ENCODE results near the gene MRPS16. TPM values are rescaled to one million over a fixed set of nuclear protein-coding genes. Genes with fewer than 3 reads are reported as not detected.

MRPS16 gene
- total and polyA plus RNA-seq, 2 donors from 2014 or later, result 82.9 to 160 TPM

- no peak for FAIRE-seq
- intact Hi-C loops (cut with DNase I), result no loop called here
Measured at GRCh38 chr10:73289958-73290357, 37.5 kb upstream of the MRPS16 start.

GRCh38 chr10:73287441-73287840, 35.0 kb upstream of the MRPS16 start:
- H3K9ac ChIP-seq (ENCODE audit: low read length in 3 of 3), result no peak overlapping the region
- no peak overlapping the region for H3K4me3 ChIP-seq (ENCODE audit: low read length in 3 of 3)
- H3K9me3 ChIP-seq (ENCODE audit: control insufficient read depth in 2 of 3, insufficient read depth in 1 of 3, low read length in 3 of 3), result no peaks in the 10 kb centered on the region
- TF ChIP-seq CTCF (IDR thresholded peaks at IDR 0.05; ENCODE audit: borderline replicate concordance, extremely low read depth, insufficient read depth), result no peak
- peaks cover 0 to 6% (median 3%) of the 10 kb centered on the region in 3 donors for H3K36me3 ChIP-seq (ENCODE audit: control insufficient read depth in 2 of 3, insufficient read depth in 3 of 3, low read length in 3 of 3)
- no peak for FAIRE-seq
- no peaks in the 10 kb centered on the region for H3K27me3 ChIP-seq (ENCODE audit: control insufficient read depth, insufficient read depth, low read length)
- intact Hi-C loops (cut with DNase I), result no loop called here
- H3K27ac ChIP-seq (ENCODE audit: low read depth in 2 of 2, low read length in 2 of 2), result no peak overlapping the region
- DNase-seq, result no peak
- no peaks in the 10 kb centered on the region for H3K4me1 ChIP-seq (ENCODE audit: control insufficient read depth in 2 of 3, insufficient read depth in 2 of 3, low read depth in 1 of 3, low read length in 3 of 3)

More at GRCh38 chr10:73289958-73290357, 37.5 kb upstream of the MRPS16 start:
- Histone ChIP-seq H3K27ac (ENCODE audit: low read depth in 2 of 2, low read length in 2 of 2) (no peak overlapping the region), H3K4me3 (ENCODE audit: low read length in 3 of 3) (no peak overlapping the region), H3K9me3 (ENCODE audit: control insufficient read depth in 2 of 3, insufficient read depth in 1 of 3, low read length in 3 of 3) (no peaks in the 10 kb centered on the region), H3K9ac (ENCODE audit: low read length in 3 of 3) (no peak overlapping the region), H3K4me1 (ENCODE audit: control insufficient read depth in 2 of 3, insufficient read depth in 2 of 3, low read depth in 1 of 3, low read length in 3 of 3) (no peaks in the 10 kb centered on the region), H3K36me3 (ENCODE audit: control insufficient read depth in 2 of 3, insufficient read depth in 3 of 3, low read length in 3 of 3) (peaks cover 0 to 11% (median 3%) of the 10 kb centered on the region in 3 donors), H3K27me3 (ENCODE audit: control insufficient read depth, insufficient read depth, low read length) (no peaks in the 10 kb centered on the region)
- no peak for TF ChIP-seq CTCF (IDR thresholded peaks at IDR 0.05; ENCODE audit: borderline replicate concordance, extremely low read depth, insufficient read depth)
- DNase-seq, result no peak

DNA sequence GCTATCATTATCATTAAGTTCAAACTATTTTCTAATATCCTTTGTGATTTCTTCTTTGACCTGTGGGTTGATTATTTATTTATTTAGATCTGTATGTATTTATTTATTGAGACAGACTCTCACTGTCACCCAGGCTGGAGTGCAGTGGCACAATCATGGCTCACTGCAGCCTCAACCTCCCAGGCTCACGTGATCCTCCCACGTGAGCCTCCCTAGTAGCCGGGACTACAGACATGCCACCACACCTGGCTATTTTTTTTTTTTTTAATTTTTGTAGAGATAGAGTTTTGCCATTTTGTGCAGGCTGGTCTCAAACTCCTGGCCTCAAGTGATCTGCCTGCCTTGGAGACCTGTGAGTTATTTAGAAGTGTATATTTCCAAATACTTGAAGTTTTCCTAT, 28.7 kb upstream of the MRPS16 start:
- intact Hi-C loops (cut with DNase I), result no loop called here
- Histone ChIP-seq H3K4me3 (ENCODE audit: low read length in 3 of 3) (no peak overlapping the region), H3K27ac (ENCODE audit: low read depth in 2 of 2, low read length in 2 of 2) (no peak overlapping the region), H3K9me3 (ENCODE audit: control insufficient read depth in 2 of 3, insufficient read depth in 1 of 3, low read length in 3 of 3) (no peaks in the 10 kb centered on the region), H3K36me3 (ENCODE audit: control insufficient read depth in 2 of 3, insufficient read depth in 3 of 3, low read length in 3 of 3) (no peaks in the 10 kb centered on the region), H3K9ac (ENCODE audit: low read length in 3 of 3) (no peak overlapping the region), H3K27me3 (ENCODE audit: control insufficient read depth, insufficient read depth, low read length) (no peaks in the 10 kb centered on the region), H3K4me1 (ENCODE audit: control insufficient read depth in 2 of 3, insufficient read depth in 2 of 3, low read depth in 1 of 3, low read length in 3 of 3) (no peaks in the 10 kb centered on the region)
- FAIRE-seq, result no peak
- no peak for DNase-seq
- TF ChIP-seq CTCF (IDR thresholded peaks at IDR 0.05; ENCODE audit: borderline replicate concordance, extremely low read depth, insufficient read depth), result no peak

DNA sequence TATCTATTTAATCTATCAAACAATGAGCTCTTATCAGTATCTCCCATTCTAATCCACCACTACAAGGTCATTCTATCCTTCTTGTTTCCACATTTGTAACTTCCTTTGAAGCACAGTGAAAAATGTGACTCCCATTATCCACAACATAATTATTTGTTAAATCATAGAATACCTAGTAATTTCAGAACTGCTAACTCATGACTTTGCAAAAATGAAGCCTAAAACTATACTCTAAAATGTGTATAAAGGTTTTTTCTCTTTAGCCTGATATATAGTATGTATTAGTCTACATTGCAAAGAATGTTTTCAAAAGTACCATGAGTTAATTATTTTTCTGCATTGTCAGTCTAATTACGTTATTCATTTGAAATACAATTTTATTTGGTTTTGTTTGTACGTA, 12.0 kb upstream of the MRPS16 start:
- intact Hi-C loops (cut with DNase I), result no loop called here
- no peak for DNase-seq
- no peak overlapping the region for H3K9ac ChIP-seq (ENCODE audit: low read length in 3 of 3)
- peaks cover 0 to 2% (median 0%) of the 10 kb centered on the region in 3 donors for H3K9me3 ChIP-seq (ENCODE audit: control insufficient read depth in 2 of 3, insufficient read depth in 1 of 3, low read length in 3 of 3)
- no peak for FAIRE-seq
- H3K27me3 ChIP-seq (ENCODE audit: control insufficient read depth, insufficient read depth, low read length), result no peaks in the 10 kb centered on the region
- H3K27ac ChIP-seq (ENCODE audit: low read depth in 2 of 2, low read length in 2 of 2), result no peak overlapping the region
- H3K4me3 ChIP-seq (ENCODE audit: low read length in 3 of 3), result no peak overlapping the region
- TF ChIP-seq CTCF (IDR thresholded peaks at IDR 0.05; ENCODE audit: borderline replicate concordance, extremely low read depth, insufficient read depth), result no peak
- H3K4me1 ChIP-seq (ENCODE audit: control insufficient read depth in 2 of 3, insufficient read depth in 2 of 3, low read depth in 1 of 3, low read length in 3 of 3), result no peaks in the 10 kb centered on the region
- H3K36me3 ChIP-seq (ENCODE audit: control insufficient read depth in 2 of 3, insufficient read depth in 3 of 3, low read length in 3 of 3), result no peaks in the 10 kb centered on the region

Measured in kidney (tissue), 14 donors.